Fibroblast of the aortic adventitia (primary cell): ENCODE results near the gene PIM2. TPM values are rescaled to one million over a fixed set of nuclear protein-coding genes. Genes with fewer than 3 reads are reported as not detected.

Experiments used
- DNase-seq: peaks from one replicate; pipeline ENCODE4 v3.0.0-alpha.2; 2010; ENCODE audit warnings: low read depth
- H3K4me3 ChIP-seq: 2 replicates; pipeline ENCODE4 v1.5.1; 2011; ENCODE audit warnings: low read depth, mild to moderate bottlenecking, control low read depth, low read length, moderate library complexity
- CTCF ChIP-seq: IDR thresholded peaks from 2 replicates; pipeline ENCODE4 v1.5.1; 2011; ENCODE audit warnings: mild to moderate bottlenecking, low read length, control low read depth, inconsistent platforms; ENCODE audit not compliant: insufficient read depth
- small RNA-seq: library from RNA; depleted of rRNA; stranded (forward); fragments of <200 nt; gene quantifications from one replicate; pipeline ENCODE3, GENCODE V24; 2012
- total RNA-seq: library from RNA; depleted of rRNA; stranded (reverse); fragments of >200 nt; gene quantifications from 2 replicates; pipeline ENCODE4 v1.2.3, GENCODE V29; 2012; ENCODE audit warnings: low replicate concordance

PIM2 gene
- total RNA-seq, 1 donor, result 5.0 TPM

GRCh38 chrX:48864210-48864609 is 54.6 kb downstream of the PIM2 start:
- peak; percentile 72 for DNase-seq
- TF ChIP-seq CTCF, result no peak
- no peak overlapping the region for H3K4me3 ChIP-seq

Small RNAs within 50 kb of the gene (small RNA-seq; reads per million reads assigned to genes)
- gene RNU6-722P, result not detected

Other genes with a start within 250 kb of the PIM2 start
- gene WAS, start 235.2 kb downstream of the PIM2 start, total RNA-seq, result 0.09 TPM in 1 of 2 replicates, not detected in the other
- gene SUV39H1, start 222.3 kb downstream of the PIM2 start, total RNA-seq, result 5.1 and 8.5 TPM in 2 replicates
- gene GLOD5, start 157.3 kb downstream of the PIM2 start, total RNA-seq, result not detected in 2 replicates
- not detected in 2 replicates for gene GATA1, start 132.4 kb downstream of the PIM2 start, total RNA-seq
- 17.3 and 33.7 TPM in 2 replicates for gene HDAC6, start 117.0 kb downstream of the PIM2 start, total RNA-seq
- gene ERAS, start 92.5 kb downstream of the PIM2 start, total RNA-seq, result not detected in 2 replicates
- gene PCSK1N, start 83.4 kb downstream of the PIM2 start, total RNA-seq, result not detected in 2 replicates
- 7.0 and 19.4 TPM in 2 replicates for gene TIMM17B, start 21.3 kb downstream of the PIM2 start, total RNA-seq
- 35.4 and 65.5 TPM in 2 replicates for gene PQBP1, start 21.1 kb downstream of the PIM2 start, total RNA-seq
- 5.6 and 12.2 TPM in 2 replicates for gene SLC35A2, start 7.4 kb downstream of the PIM2 start, total RNA-seq
- 15.5 and 26.0 TPM in 2 replicates for gene OTUD5, start 38.6 kb upstream of the PIM2 start, total RNA-seq
- gene KCND1, start 52.8 kb upstream of the PIM2 start, total RNA-seq, result 0.81 and 1.4 TPM in 2 replicates
- gene GRIPAP1, start 83.2 kb upstream of the PIM2 start, total RNA-seq, result 11.9 and 15.7 TPM in 2 replicates
- 18.9 and 50.5 TPM in 2 replicates for gene TFE3, start 124.3 kb upstream of the PIM2 start, total RNA-seq
- gene CCDC120, start 140.0 kb upstream of the PIM2 start, total RNA-seq, result 0.90 and 1.2 TPM in 2 replicates
- 2.6 and 17.8 TPM in 2 replicates for gene PRAF2, start 155.0 kb upstream of the PIM2 start, total RNA-seq
- gene WDR45, start 160.9 kb upstream of the PIM2 start, total RNA-seq, result 66.5 and 73.9 TPM in 2 replicates
- 12.5 and 18.2 TPM in 2 replicates for gene GPKOW, start 204.7 kb upstream of the PIM2 start, total RNA-seq
- gene MAGIX, start 243.7 kb upstream of the PIM2 start, total RNA-seq, result 1.7 and 2.9 TPM in 2 replicates